Stimulated activated CD4-positive, alpha-beta T cell treated with anti-CD3 and anti-CD28 coated beads, Interleukin-4, amount 100 ng/mL, for 1 hour (primary cell): ENCODE results near the gene ZBP1.

ENCODE experiments used
- DNase-seq: peaks from one replicate; pipeline ENCODE4 v3.0.0-alpha.2; 2020

ZBP1 gene

GRCh38 chr20:57620274-57620990, at the start of gene ZBP1:
Gene ZBP1 (minus strand): TSS chr20:57620426. CDS start chr20:57620295, 131 bp downstream.
- peak; percentile 34 for DNase-seq

GRCh38 chr20:57669632-57670031, 49.4 kb upstream of the ZBP1 start:
- DNase-seq = no peak

- no peak for DNase-seq
These were observed 47.9 kb upstream of the ZBP1 start for GRCh38 chr20:57667924-57668782.

- no peak for DNase-seq
These were observed 47.2 kb upstream of the ZBP1 start for GRCh38 chr20:57667388-57667787.

- DNase-seq = no peak
These were observed 46.6 kb upstream of the ZBP1 start for GRCh38 chr20:57666834-57667157.

- DNase-seq = no peak
These were observed 46.0 kb upstream of the ZBP1 start for GRCh38 chr20:57666106-57666833.

GRCh38 chr20:57665589-57665971, 45.4 kb upstream of the ZBP1 start:
- DNase-seq = no peak

GRCh38 chr20:57664924-57665588, 44.8 kb upstream of the ZBP1 start:
- no peak for DNase-seq

GRCh38 chr20:57664476-57664875, 44.2 kb upstream of the ZBP1 start:
- DNase-seq = no peak

- no peak for DNase-seq
These were observed 43.6 kb upstream of the ZBP1 start for GRCh38 chr20:57663681-57664451.

GRCh38 chr20:57663241-57663640, 43.0 kb upstream of the ZBP1 start:
- no peak for DNase-seq

- no peak for DNase-seq
These were observed 42.4 kb upstream of the ZBP1 start for GRCh38 chr20:57662456-57663240.

GRCh38 chr20:57661746-57662455, 41.7 kb upstream of the ZBP1 start:
- DNase-seq = no peak

GRCh38 chr20:57660922-57661745, 40.9 kb upstream of the ZBP1 start:
- no peak for DNase-seq

- no peak for DNase-seq
These were observed 40.1 kb upstream of the ZBP1 start for GRCh38 chr20:57660181-57660921.

GRCh38 chr20:57659517-57660180, 39.4 kb upstream of the ZBP1 start:
- DNase-seq = no peak

GRCh38 chr20:57658833-57659516, 38.7 kb upstream of the ZBP1 start:
- DNase-seq = no peak

- no peak for DNase-seq
These were observed 38.2 kb upstream of the ZBP1 start for GRCh38 chr20:57658447-57658832.
